ENCODE measurements around the gene UBXN11. TPM values are rescaled to one million over a fixed set of nuclear protein-coding genes. Genes with fewer than 3 reads are reported as not detected.

The UBXN11 gene
- total and polyA plus RNA-seq, 2 of the 13 experiments (the other 11 are each of a cell fraction or from before 2014, with no cell fraction given) = 9.3 to 10.4 TPM

DNA sequence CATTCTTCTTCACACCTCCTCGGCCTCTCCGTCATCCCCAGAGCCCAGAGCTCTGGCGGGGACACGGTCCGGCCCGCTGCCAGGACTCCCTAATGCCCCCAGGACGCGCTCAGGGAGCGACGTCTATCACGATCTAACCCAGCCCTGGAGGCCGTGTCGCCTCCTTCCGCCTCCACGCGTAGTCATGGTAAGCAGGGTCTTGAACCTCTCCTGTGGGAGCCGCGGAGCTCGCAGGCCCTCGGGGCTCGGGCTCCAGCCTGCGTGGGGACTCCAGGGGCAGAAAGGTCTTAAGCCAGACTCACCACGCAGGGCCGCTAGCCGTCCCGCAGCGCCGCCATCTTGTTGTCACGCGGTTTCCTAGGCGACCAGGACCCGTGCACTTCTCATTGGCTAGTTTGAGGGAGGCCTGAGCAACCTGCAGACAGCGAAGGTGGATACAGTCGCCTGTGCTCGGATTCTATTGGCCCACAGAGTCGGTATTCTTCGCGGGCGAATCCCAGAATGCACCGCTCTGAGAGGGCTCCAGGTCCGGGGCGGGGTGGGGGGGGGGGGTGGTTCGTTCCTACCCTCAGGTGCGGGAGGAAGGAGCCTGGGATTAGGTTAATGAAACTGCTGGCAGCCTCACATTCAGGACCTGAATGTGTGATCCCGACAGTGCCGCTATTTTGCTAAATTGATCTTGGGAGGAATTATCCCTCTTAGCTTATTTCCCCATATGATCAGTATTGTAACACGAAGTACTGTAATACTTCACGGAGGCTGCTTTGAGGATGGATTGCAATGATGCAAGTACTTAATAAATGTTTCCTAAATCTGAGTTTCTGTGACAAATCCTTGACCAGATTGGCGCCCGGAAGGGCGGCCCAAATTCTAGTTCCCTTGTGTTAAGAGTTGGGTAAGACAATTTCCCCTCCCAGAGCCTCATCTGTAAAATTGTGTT lies at the start of gene UBXN11 (continued):
- TF ChIP-seq, protein P1, sequence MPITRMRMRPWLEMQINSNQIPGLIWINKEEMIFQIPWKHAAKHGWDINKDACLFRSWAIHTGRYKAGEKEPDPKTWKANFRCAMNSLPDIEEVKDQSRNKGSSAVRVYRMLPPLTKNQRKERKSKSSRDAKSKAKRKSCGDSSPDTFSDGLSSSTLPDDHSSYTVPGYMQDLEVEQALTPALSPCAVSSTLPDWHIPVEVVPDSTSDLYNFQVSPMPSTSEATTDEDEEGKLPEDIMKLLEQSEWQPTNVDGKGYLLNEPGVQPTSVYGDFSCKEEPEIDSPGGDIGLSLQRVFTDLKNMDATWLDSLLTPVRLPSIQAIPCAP (CRISPR knock-in tag; IDR thresholded peaks at IDR 0.05; ENCODE audit: low read depth) = no peak
- TF ChIP-seq TP53 (CRISPR knock-in tag; conservative IDR thresholded peaks at IDR 0.05) (no peak), NFIC (IDR thresholded peaks at IDR 0.05; ENCODE audit: low read length) (no peak), EEA1 (CRISPR knock-in tag; IDR thresholded peaks at IDR 0.05; ENCODE audit: borderline replicate concordance) (no peak), HDAC2 (CRISPR knock-in tag; IDR thresholded peaks at IDR 0.05) (peak; percentile 65; the same call in 1 of the 2 replicates), ZNF557 (CRISPR knock-in tag; IDR thresholded peaks at IDR 0.05) (no peak), ZNF337 (CRISPR knock-in tag; IDR thresholded peaks at IDR 0.05; ENCODE audit: borderline replicate concordance, low read depth) (no peak), DMAP1 (CRISPR knock-in tag; IDR thresholded peaks at IDR 0.05) (peak; percentile 61; the same call in 1 of the 2 replicates), ZNF256 (CRISPR knock-in tag; conservative IDR thresholded peaks at IDR 0.05) (no peak), HNRNPLL (IDR thresholded peaks at IDR 0.05; ENCODE audit: low read depth, low read length, poor library complexity, severe bottlenecking) (peak; percentile 35), CHD4 (IDR thresholded peaks at IDR 0.05; ENCODE audit: borderline replicate concordance, low read length) (no peak), ZNF432 (CRISPR knock-in tag; IDR thresholded peaks at IDR 0.05; ENCODE audit: borderline replicate concordance) (no peak), AGO2 (optimal IDR thresholded peaks at IDR 0.05; ENCODE audit: low read depth, low read length) (no peak), ZNF850 (CRISPR knock-in tag; conservative IDR thresholded peaks at IDR 0.05) (no peak), HOXA3 (CRISPR knock-in tag; IDR thresholded peaks at IDR 0.05) (peak; percentile 88), GATAD1 (CRISPR knock-in tag; IDR thresholded peaks at IDR 0.05) (peak; percentile 94)
- TF ChIP-seq, protein P2, sequence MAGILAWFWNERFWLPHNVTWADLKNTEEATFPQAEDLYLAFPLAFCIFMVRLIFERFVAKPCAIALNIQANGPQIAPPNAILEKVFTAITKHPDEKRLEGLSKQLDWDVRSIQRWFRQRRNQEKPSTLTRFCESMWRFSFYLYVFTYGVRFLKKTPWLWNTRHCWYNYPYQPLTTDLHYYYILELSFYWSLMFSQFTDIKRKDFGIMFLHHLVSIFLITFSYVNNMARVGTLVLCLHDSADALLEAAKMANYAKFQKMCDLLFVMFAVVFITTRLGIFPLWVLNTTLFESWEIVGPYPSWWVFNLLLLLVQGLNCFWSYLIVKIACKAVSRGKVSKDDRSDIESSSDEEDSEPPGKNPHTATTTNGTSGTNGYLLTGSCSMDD (CRISPR knock-in tag; IDR thresholded peaks at IDR 0.05) = no peak
- TF ChIP-seq, protein P3, sequence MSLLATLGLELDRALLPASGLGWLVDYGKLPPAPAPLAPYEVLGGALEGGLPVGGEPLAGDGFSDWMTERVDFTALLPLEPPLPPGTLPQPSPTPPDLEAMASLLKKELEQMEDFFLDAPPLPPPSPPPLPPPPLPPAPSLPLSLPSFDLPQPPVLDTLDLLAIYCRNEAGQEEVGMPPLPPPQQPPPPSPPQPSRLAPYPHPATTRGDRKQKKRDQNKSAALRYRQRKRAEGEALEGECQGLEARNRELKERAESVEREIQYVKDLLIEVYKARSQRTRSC (CRISPR knock-in tag; IDR thresholded peaks at IDR 0.05; ENCODE audit: low read depth) = no peak
- TF ChIP-seq, protein P4, sequence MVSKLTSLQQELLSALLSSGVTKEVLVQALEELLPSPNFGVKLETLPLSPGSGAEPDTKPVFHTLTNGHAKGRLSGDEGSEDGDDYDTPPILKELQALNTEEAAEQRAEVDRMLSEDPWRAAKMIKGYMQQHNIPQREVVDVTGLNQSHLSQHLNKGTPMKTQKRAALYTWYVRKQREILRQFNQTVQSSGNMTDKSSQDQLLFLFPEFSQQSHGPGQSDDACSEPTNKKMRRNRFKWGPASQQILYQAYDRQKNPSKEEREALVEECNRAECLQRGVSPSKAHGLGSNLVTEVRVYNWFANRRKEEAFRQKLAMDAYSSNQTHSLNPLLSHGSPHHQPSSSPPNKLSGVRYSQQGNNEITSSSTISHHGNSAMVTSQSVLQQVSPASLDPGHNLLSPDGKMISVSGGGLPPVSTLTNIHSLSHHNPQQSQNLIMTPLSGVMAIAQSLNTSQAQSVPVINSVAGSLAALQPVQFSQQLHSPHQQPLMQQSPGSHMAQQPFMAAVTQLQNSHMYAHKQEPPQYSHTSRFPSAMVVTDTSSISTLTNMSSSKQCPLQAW (CRISPR knock-in tag; IDR thresholded peaks at IDR 0.05) = 0 out of 2 replicates have a peak, but pooled peaks have one; percentile 24
- TF ChIP-seq, protein P5, sequence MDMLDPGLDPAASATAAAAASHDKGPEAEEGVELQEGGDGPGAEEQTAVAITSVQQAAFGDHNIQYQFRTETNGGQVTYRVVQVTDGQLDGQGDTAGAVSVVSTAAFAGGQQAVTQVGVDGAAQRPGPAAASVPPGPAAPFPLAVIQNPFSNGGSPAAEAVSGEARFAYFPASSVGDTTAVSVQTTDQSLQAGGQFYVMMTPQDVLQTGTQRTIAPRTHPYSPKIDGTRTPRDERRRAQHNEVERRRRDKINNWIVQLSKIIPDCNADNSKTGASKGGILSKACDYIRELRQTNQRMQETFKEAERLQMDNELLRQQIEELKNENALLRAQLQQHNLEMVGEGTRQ (IDR thresholded peaks at IDR 0.05; ENCODE audit: low read depth, low read length) = no peak
- TF ChIP-seq, protein P5 (CRISPR knock-in tag; IDR thresholded peaks at IDR 0.05; ENCODE audit: borderline replicate concordance) = no peak
- TF ChIP-seq, protein P6, sequence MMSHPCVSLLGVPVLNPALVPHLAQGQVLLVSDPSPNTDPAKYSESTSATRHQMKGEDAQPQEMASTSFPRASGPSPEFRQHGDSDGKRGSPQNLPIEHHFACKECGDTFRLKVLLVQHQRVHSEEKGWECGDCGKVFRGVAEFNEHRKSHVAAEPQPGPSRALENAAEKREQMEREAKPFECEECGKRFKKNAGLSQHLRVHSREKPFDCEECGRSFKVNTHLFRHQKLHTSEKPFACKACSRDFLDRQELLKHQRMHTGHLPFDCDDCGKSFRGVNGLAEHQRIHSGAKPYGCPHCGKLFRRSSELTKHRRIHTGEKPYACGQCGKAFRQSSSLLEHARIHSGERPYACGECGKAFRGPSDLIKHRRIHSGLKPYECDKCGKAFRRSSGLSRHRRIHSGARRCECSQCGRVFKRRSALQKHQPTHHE (CRISPR knock-in tag; IDR thresholded peaks at IDR 0.05; ENCODE audit: borderline replicate concordance) = no peak
